ENCODE data around the gene BACE1.
"Not testable (repeated sequence)": the region's sequence is repeated elsewhere in the genome, so short reads cannot be mapped to it uniquely, and the experiment has no call there.

Gene BACE1

DNA sequence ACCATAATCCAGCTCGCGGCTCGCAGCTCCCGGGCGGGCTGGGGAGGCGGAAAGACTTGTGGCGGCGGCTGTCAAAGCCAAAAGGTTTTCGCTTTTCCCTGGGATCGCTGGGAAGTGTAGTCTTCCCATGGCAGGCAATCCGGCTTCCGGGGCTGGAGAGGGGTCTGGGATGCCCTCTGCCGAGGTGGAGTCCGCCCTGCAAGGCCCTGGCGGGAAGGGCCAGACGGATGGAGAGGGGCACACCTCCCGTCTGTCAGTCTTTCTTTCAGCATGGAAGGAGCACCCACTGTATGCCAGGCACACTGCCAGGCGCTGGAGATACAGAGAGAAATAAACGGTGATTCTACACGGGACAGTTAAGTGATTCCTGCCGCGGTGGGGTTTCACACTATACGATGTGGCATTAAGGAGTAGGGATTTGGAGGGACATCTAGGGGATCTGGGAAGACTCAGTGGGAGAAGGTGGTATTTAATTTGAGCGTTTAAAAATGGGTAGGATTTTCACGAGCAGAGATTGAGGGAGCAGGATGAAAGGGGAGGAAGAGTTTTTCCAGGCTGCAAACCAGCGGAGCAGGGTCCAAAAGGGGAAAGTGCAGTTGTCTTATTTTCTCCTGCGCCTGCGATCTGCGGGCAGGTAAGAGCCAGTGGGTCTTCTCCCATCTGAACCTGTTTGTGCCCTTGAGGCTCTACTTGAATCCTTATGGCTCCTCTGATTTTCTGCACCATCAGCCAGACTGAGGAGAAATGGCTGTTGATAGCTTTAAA is at the start of gene BACE1:
TSS of gene BACE1 (minus strand) at position 60 of the 765 bp plus-strand sequence. CDS start 461 bp downstream, outside the sequence.
- DNase-seq, result peak; percentile 32

DNA sequence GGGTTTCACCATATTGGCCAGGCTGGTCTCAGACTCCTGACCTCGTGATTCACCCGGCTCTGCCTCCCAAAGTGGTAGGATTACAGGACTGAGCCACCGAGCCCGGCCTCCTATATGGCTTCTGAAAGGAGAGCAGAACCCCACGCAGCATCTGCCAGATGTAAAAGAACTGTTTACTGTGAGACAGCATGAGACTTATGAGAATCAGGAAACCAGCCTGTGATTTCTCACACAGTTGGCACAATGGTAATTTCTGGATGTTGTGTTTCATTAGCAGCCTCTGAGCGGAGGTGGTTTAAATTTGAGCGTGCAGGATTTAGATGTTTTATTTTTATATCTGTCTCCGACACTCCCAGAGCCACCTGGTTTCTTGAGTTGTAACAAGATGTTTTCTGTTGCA is 45.4 kb upstream of the BACE1 start:
- DNase-seq, result no peak

DNA sequence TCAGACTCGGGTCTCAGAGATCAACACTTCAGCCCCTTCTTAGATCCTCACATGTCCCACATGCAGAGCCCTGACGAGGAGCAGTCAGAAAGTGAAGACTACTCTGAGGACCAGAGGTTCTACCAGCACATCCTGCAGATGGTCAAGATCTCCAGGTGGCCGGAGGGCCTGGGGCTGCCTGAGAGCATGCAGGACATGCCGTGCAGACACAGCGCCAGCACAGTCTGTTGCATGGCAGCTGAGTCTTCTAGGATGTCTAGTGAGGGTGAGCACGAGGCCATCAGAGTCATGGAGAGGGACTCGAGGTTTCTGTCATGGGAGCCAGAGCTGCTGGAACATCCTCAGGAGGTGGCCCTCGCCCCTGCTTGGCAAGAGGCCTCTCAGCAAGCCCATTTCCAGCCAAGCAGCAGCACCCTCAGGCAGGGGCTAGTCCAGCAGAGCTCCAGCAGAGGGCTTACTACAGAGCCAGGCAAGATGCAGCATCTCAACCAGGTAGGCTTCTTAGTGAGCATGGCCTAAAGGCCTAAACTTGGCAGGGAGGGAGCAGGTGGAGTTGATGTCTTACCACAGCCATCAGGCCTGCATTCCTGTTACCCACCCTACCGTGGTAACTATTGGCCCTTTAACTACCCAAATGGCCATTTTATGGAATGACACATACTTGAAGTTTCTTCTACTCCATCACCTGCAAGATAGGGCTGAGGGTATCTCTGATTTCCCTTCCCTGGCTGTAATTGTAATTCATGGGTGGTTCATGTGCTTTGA is 40.3 kb upstream of the BACE1 start:
- DNase-seq, result no peak

DNA sequence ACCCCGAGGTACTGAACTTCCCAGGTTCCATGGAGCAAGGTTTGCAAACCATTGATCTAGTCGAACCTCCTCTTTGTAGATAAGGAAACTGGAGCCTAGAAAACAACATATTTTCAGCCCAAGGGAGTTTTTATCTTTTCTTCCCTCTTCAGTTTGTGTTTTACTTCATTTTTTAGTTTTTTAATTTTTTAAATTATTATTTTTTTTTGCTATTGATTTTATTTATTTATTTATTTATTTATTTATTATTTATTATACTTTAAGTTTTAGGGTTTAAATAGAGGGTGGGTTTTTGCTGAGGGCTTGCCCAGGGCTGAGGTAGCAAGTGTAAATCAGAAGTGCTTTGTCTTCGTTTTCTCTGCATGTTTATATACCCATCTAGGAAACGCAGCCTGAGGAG is 38.5 kb upstream of the BACE1 start:
- no peak for DNase-seq

DNA sequence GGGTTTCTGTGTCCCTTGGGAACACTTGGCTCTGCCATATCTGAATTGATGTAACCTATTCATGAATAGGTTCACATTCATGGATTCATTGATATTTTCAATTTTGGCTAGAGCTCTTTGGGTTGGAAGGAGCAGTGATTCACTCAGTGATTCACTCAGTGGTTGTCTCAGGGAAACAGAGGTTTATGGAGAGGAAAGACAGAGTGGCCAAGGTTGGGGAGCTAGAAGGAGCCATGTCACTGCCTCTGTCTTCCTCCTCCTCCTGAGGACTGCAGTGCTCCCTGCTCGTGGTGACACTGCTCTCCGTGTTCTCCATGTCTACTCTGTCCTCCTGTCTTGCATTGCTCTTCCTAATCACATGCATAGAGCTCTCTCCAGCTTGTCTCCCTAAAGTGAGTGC is 29.0 kb upstream of the BACE1 start:
- no peak for DNase-seq

DNA sequence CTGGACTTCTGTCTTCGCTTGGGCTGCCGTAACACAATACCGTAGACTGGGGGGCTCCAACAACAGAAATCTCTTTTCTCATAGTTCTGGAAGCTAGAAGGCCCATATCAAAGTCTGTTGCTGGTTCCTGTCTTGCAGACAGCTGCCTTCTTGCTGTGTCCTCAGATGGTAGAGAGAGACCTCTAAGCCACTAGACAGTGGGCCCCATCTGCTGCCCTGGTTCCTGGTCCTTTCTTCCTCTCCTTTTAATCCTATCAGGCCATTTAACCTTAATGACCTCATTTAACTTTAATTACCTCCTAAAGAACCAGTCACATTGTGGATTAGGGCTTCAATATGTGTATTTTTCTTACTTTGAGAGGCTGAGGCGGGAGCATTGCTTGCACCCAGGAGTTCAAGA is 21.0 kb upstream of the BACE1 start:
- DNase-seq, result no peak

DNA sequence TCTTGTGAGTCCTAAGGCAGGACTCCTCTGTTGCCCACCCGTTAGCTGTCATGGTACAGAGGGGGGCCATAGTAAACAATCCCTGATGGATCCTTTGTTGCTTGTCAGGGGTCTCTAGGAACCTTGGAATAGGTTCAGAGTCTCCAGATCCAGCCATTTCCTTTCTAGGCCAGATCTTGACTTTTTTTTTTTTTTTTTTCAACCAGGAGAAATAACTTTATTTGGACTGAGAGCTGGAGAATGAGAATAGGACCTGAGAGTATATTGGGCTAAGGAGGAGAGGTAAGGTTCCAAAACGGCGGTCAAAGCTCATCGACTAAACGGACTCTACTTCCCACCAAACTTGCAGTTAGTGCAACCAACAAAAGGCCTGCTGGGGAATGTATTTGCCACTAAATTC is 19.3 kb upstream of the BACE1 start:
- no peak for DNase-seq

DNA sequence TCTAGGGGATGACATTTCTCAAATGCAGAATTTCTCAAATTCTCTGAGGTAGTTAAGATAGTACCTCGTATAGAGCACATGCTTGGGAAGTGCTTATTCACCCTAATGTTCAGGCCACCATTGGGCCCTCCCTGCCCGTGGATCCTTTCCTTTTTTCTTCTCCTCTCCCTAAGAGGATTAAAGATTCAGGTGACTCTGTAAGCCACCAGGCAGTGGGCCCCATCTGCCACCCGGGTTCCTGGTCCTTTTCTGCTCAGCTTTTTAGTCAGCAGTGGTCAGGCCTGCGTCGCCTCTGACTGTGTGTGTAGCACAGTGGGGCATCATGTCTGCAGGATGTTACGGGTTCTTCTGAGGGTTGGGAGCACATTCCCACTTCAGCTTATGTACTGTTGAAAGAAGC is 18.8 kb upstream of the BACE1 start:
- DNase-seq, result no peak

DNA sequence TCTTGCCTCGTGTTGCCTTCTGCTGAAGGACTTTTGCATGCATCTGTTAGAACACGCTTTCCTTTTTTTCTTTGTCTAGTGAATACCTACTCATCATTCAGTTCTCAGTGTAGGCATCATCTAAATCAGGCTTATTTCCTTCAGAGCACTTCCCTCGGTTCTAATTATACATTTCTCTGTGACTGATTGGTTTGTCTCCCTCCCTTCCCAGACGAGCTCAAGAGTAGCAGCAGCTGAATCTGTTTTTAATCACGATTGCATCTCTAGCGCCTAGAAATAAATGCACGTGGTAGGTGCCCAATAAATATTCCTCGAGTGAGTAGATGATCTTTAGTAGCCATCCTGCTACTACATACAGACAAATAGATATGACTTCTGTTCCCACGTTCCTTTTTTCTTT is 17.9 kb upstream of the BACE1 start:
- DNase-seq, result no peak

DNA sequence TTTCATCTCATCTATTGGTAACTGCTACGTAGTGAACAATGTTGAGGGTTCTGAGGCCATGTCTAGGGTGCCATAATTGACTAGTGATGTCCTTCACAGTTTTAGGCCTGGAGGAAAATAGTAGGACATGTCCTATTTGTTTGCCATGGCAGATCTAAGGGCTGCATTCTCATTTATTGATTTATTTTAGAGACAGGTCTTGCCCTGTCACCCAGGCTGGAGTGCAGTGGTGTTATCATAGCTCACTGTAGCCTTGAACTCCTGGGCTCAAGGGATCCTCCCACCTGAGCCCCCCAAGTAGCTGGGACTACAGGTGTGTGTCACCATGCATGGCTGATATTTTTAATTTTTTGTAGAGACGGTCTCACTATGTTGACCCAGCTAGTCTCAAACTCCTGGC is 16.8 kb upstream of the BACE1 start:
- no peak for DNase-seq

DNA sequence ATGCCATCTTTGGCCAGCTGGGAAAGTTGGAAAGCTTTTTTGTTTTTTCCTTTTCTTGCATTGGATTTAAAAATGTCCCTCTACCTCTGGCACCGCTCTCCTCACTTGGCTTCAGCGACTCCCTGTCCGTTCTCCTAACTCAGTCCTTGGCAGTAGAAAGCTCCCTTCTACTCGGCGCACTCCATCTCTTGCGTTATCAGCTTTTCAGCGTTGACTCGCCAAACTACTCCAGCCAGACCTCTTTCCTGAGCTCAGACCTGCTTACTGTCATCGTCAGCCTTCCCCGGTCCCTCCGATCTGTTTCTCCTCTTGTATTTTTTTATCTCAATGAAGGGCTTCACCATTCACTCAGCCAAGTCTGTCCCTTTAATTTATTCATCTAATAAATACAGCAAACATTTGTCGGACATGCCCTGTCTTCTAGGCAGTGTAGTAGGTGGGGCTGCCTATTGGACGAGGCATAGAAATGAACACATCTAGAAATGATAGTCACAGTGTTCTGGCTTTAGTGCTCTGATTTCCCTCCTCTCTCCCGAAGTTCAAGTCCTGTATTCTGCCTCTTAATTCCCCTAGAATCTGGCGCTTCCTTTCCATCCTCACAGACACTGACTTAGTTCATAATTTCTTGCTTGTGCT is 12.4 kb upstream of the BACE1 start:
- DNase-seq, result peak; percentile 2

DNA sequence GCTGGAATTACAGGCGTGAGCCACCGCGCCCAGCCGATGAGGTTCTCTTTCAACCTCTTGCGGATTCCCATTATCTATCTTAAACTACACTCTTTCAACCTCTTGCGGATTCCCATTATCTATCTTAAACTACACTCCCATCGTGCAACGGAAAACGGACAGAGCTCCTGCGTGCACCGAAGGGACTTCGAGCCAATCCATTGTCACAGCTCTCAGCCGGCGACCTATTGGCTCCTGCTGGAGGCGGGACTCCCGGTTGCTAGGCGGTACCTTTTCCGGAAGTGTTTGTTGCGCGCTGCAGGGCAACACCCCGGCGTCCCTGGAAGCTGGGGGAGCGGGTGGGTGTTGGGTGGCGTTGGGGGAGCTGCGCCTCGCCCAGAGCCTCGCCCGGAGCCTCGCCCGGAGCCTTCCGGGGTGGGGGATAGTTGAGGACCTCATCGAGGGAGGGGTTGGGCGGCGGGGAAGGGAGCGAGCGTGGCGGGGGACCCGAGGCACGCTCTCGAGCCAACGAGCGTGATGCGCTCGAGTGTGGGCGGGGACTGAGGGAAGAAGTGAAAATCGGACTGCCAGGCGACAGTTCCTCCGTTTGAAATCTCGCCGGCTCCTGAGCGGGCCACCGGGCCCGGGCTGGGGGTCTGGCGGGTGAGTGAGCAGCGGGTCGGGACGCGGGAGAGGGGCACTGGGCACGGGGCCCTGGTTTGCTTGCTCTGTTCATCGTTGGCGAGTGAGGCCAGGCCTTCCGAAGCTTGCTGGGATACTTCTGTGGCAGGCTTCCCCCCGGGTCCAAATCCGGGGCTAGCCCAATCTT is 11.7 kb upstream of the BACE1 start, which contains the start of gene CEP164:
TSS of gene CEP164 (plus strand) at position 288 of the 808 bp plus-strand sequence. CDS start 10,733 bp downstream, outside the sequence.
- peak; percentile 77 for DNase-seq

DNA sequence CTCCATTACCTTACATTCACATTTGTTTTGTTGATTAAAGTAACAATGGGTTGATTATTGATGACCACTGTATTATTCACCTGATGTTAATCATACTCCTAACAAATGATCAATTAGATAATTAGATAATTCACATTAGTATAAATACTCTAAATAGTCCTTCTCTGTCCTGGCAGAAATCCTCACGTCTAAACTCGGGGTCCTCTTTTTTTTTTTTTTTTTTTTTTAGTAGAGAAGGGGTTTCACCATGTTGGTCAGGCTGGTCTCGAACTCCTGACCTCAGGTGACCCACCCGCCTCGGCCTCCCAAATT is 11.2 kb upstream of the BACE1 start:
- not testable (repeated sequence) for DNase-seq

DNA sequence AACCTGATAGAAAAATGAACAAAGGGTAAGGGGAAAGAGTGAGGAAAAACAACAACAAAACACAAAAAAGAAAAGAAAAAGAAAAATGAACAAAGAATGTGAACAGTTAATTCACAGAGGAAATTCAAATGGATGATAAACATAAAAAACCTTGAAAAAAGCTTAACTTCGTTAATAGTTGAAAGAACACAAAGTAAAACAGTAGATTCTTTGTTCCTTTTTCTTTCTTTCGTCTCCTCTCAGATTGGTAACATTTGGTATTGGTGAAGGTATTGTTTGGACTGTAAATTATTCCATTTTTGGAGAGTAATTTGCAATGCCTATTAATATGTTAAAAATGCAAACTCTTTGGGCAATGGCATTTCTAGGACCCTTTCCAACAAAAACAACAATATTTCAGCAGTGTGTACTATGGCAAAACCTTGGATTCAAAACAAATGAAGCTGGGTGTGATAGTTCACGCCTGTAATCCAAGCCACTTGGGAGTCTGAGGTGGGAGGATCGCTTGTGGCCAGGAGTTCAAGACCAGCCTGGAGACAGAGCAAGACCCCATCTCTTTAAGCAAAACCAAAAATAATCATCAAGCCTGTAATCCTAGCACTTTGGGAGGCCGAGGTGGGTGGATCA is 3.3 kb upstream of the BACE1 start:
- no peak for DNase-seq

DNA sequence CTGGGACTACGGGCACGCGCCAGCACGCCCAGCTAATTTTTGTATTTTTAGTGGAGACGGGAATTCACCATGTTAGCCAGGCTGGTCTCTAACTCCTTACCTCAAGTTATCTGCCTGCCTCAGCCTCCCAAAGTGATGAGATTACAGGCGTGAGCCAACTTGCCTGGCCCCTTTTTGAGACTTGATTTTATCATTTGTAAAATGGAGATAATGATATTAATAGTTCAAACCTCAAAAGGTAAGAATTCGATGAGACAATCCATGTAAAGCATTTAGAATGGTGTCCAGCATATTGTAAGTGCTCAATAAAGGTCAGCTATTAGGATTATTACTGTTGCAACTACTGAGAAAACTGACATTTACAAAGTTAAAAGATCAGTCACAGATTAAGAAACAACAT is 2.7 kb upstream of the BACE1 start:
- no peak for DNase-seq

DNA sequence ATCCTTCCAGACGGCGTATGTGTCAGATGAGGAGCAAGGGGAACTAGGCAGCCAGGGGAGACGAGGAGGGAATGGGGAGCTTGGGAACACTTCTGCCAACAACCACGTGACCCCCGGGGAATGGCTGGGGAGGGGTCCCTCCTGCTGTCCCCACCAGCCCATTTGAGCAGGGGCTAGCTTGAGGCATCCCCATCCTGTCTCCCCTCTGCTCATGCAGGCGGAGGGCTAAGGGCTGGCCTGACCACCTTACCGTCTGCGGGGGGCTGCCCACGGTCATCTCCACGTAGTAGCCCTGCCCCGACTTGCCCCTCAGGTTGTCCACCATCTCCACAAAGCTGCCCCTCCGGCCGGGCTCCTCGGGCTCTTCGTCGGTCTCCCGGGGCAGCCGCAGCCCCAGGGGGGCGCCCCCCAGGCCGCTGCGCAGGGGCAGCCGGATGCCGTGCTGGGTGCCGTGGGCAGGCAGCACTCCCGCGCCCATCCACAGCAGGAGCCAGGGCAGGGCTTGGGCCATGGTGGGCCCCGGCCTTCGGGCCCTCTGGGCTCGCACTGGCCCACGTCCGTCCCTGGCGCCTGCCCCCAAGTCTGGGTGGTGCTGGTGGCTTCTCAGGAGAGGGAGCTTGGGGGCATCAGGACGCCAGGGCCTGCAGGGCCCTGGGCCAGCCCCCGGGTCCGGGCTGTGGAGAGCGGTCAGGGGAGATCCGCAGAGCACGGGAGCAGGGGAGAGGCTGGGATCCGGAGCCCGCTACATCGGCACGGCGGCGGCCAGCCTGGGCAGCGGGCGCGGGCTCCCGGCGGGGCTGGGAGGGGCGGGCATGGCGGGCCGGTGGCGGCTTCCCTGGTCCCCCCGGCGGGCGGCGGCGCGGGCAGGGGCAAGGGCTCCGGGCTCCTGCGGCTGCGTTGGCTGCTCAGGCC is 515 bp downstream of the BACE1 start:
- DNase-seq, result no peak

DNA sequence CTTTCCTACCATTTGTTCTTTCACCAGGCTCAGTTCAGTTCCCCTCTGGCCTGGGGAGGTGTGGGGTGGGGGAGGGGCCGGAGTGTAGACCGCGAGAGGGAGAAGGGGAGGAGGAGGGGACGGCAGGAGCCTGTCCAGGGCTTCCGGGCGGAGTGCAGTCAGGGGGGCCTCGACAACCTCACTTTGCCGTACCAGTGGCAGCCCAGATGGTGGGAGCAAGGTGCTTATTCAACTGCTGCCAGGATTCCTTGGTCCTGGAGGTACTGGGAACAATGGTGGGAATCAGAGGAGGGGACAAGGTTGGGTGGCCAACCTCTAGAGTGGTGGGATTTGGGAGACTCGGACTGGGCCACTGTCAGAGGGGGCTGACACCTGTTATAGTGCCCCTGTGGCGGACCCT is 1.2 kb downstream of the BACE1 start:
- no peak for DNase-seq

DNA sequence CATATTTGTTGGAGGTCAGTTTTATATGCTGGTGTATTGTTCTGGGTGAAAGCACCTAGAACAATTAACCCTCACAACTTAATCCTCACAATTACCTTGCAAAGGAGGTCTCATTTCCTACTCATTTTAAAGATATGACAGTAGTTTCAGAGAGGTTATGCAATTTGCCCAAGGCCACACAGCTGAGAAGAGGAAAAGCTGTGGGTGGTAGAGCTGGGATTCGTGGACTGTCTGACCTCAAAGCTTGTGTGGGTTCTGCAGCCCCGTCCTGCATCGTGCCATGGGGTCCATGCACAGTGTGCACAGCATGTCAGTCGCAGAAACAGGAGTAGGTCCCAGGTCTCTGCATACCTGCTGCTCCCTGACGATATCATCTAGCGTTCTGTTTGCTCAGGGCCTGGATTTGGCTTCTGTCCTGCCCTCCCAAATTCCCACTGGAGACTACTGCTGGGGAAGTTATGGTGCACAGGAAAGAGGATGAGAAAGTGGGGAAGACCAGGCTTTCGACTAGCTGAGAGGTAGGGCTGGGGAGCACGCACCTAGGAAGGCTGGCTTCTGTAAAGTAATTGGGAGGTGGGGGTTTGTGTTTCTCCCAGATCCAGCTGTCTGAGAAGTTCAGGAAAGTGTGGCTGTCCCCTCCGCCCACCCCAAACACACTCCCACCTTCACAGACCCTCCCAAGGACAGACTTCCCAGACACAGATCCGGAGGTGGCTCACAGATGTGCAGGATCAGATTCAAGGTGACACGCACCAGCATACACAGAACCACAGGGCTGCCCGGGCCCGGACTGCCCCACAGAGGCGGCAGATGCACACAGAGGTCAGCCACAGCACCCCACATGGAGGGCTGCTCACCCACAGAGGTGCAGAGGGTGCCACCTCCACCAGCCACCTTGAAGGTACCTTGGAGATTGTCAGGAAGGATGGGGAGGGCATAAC is 2.0 kb downstream of the BACE1 start:
- no peak for DNase-seq

DNA sequence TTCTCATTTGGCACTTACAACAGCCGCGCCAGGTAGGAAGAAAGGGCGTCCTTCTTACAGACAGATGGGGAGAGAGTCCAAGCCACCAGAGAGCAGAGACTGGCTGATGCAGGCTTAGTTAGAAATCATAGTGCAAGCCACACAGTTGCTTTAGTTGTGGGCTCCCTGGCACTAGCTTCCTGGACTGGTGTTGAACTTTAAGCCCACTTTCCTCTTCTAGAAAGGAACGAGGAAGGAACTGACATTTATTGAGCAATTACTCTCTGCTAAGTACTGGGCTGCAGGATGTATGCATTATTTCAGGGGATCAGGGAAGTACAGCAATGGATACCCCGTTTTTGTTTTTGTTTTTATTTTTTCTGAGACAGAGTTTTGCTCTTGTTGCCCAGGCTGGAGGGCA is 3.0 kb downstream of the BACE1 start:
- no peak for DNase-seq

DNA sequence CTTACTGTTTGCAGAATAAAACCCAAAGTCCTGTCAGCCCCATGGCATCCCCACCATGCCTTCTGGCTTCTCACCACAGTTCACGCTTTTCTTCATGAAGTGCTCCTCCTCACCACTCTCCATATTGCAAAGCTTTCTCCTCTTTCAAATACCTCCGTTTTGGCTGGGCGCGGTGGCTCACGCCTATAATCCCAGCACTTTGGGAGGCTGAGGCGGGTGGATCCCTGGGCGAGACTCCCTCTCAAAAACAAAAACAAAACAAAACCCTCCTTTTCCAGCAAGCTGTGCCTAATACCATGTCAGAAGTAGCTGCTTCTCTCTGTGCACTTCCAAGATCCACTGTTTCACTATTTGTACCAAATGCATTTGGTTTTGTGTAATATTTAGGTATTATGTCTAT is 6.7 kb downstream of the BACE1 start:
- DNase-seq, result no peak
